Panc1 (cell line): Measurements from ENCODE around the gene MC1R. TPM values are rescaled to one million over a fixed set of nuclear protein-coding genes. Genes with fewer than 3 reads are reported as not detected.

Experiments used
- ATAC-seq: fragments of 200-7000 bp; cut with Tn5 transposase; 2 replicates; pipeline ENCODE4 v1.9.1; 2020; ENCODE audit warnings: mild to moderate bottlenecking, moderate library complexity
- BruUV-seq: library from RNA; stranded (reverse); fragments of 400-500 nt; replicated peaks from 2 replicates; lab custom pipeline; 2021; lab: Mats Ljungman, UMichigan
- CTCF ChIA-PET: fragments of 300-600 bp; sonication (Branson Sonifier 250); formaldehyde crosslinking; loops from one replicate; lab custom pipeline; 2022; ENCODE audit warnings: antibody characterized with exemption; lab: Charles Lee
- POLR2A ChIA-PET: fragments of 300-600 bp; sonication (Branson Sonifier 250); formaldehyde crosslinking; loops from one replicate; lab custom pipeline; 2022; ENCODE audit warnings: antibody characterized with exemption; lab: Charles Lee
- DNase-seq: peaks from one replicate; pipeline ENCODE4 v3.0.0-alpha.2; 2010; ENCODE audit warnings: low read depth, low spot score
- H3K27ac ChIP-seq: 2 replicates; pipeline ENCODE4 v1.5.1; 2011; ENCODE audit warnings: mild to moderate bottlenecking, low read length, inconsistent platforms
- H3K27me3 ChIP-seq: fragments of 200-500 bp; sonication (Bioruptor generic); 2 replicates; pipeline ENCODE4 v1.6.0; 2014; ENCODE audit warnings: low read length, inconsistent platforms; ENCODE audit not compliant: control insufficient read depth, insufficient read depth
- H3K36me3 ChIP-seq: fragments of 200-500 bp; sonication (Bioruptor generic); 2 replicates; pipeline ENCODE4 v1.5.1; 2014; ENCODE audit warnings: inconsistent platforms, mild to moderate bottlenecking, low read length, moderate library complexity; ENCODE audit not compliant: control insufficient read depth, insufficient read depth
- H3K4me1 ChIP-seq: 2 replicates; pipeline ENCODE4 v1.5.1; 2011; ENCODE audit warnings: inconsistent platforms, mild to moderate bottlenecking, low read length, moderate library complexity; ENCODE audit not compliant: control insufficient read depth, insufficient read depth
- H3K4me3 ChIP-seq, 2 experiments: 2 replicates each; pipeline ENCODE4 v1.5.1; 2011 to 2012; ENCODE audit warnings: low read depth in 2 of 2, low read length in 2 of 2, mild to moderate bottlenecking in 2 of 2, inconsistent platforms in 1 of 2, moderate library complexity in 1 of 2
- H3K9me3 ChIP-seq: fragments of 200-500 bp; sonication (Bioruptor generic); 2 replicates; pipeline ENCODE4 v1.5.1; 2014; ENCODE audit warnings: low read depth, mild to moderate bottlenecking, inconsistent platforms, low read length, moderate library complexity; ENCODE audit not compliant: control insufficient read depth, insufficient read depth
- POLR2AphosphoS5 ChIP-seq: IDR thresholded peaks from 2 replicates; pipeline ENCODE4 v1.6.1; 2012; ENCODE audit warnings: mild to moderate bottlenecking, low read depth, low read length, moderate library complexity
- SIN3A ChIP-seq: IDR thresholded peaks from 2 replicates; pipeline ENCODE4 v1.6.1; 2012; ENCODE audit warnings: low read depth, mild to moderate bottlenecking, low read length, moderate library complexity, borderline replicate concordance; ENCODE audit not compliant: insufficient read depth
- TCF7L2 ChIP-seq: IDR thresholded peaks from 2 replicates; pipeline ENCODE4 v1.6.1; 2011; ENCODE audit warnings: mild to moderate bottlenecking, low read depth, low read length, inconsistent platforms
- in situ Hi-C: cut with HindIII; loops from 2 replicates; pipeline ENCODE4 v1.10.0; 2016; ENCODE audit warnings: low sequenced_read_pairs, low pct_unique_long_range_greater_than_20kb
- intact Hi-C: fragments of 100-400 bp; cut with micrococcal nuclease; formaldehyde crosslinking; loops from one replicate; pipeline ENCODE4 v1.10.0; 2022; ENCODE audit not compliant: unreplicated experiment
- total RNA-seq: library from RNA; stranded (reverse); gene quantifications from one replicate; pipeline ENCODE4 v1.2.1, GENCODE V29; 2021; ENCODE audit not compliant: unreplicated experiment
- TF ChIP-seq, protein P1 (sequence below): fragments of 450-650 bp; IDR thresholded peaks from 2 replicates; pipeline ENCODE4 v1.5.1; 2017; ENCODE audit warnings: mild to moderate bottlenecking
- TF ChIP-seq, protein P2 (sequence below), 2 experiments: IDR thresholded peaks; 2 replicates each; pipeline ENCODE4 v1.6.1; 2011 to 2012; ENCODE audit warnings: low read depth in 2 of 2, control low read depth in 1 of 2, low read length in 1 of 2, mild to moderate bottlenecking in 1 of 2, moderate library complexity in 1 of 2; ENCODE audit not compliant: insufficient read depth in 1 of 2

The MC1R gene
- total RNA-seq, 1 experiment from 2014 or later = 8.7 TPM

DNA sequence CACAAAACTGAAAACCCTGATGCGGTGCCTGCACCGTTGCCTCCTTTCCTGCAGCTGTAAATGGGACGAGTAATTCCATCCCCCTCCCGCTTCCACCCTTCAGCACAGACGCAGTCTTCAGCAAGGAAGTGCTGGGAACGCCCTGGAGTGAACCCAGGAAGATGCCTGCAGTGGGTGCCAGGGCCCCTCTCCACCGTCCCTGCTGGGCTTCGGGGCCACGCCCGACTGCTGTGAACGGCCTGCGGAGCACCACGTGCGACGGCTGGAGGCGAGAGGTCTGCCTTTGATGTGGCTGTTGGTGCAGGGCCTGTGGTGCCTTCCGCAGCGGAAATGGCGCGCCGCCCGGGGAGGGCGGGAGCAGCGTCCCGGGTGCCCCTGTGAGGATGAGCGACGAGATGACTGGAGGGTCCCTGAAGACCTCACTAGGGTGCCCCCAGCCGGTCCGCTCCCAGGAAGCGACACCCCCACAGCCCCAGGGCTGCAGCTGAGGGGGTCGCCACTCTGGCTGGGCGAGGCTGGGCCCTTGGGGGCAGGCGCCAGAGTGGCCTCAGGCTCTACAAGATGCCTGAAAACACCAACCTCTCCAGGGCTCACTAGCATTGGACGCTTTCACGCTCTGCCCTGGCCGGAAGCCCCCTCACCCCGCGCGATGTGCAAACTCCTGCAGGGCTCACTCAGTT lies 749 bp upstream of the MC1R start:
- no peaks in the 10 kb centered on the region for H3K36me3 ChIP-seq
- TF ChIP-seq TCF7L2 = peak; percentile 99
- TF ChIP-seq, protein P1, sequence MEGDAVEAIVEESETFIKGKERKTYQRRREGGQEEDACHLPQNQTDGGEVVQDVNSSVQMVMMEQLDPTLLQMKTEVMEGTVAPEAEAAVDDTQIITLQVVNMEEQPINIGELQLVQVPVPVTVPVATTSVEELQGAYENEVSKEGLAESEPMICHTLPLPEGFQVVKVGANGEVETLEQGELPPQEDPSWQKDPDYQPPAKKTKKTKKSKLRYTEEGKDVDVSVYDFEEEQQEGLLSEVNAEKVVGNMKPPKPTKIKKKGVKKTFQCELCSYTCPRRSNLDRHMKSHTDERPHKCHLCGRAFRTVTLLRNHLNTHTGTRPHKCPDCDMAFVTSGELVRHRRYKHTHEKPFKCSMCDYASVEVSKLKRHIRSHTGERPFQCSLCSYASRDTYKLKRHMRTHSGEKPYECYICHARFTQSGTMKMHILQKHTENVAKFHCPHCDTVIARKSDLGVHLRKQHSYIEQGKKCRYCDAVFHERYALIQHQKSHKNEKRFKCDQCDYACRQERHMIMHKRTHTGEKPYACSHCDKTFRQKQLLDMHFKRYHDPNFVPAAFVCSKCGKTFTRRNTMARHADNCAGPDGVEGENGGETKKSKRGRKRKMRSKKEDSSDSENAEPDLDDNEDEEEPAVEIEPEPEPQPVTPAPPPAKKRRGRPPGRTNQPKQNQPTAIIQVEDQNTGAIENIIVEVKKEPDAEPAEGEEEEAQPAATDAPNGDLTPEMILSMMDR = no peak
- TF ChIP-seq SIN3A = no peak
- TF ChIP-seq, protein P2, sequence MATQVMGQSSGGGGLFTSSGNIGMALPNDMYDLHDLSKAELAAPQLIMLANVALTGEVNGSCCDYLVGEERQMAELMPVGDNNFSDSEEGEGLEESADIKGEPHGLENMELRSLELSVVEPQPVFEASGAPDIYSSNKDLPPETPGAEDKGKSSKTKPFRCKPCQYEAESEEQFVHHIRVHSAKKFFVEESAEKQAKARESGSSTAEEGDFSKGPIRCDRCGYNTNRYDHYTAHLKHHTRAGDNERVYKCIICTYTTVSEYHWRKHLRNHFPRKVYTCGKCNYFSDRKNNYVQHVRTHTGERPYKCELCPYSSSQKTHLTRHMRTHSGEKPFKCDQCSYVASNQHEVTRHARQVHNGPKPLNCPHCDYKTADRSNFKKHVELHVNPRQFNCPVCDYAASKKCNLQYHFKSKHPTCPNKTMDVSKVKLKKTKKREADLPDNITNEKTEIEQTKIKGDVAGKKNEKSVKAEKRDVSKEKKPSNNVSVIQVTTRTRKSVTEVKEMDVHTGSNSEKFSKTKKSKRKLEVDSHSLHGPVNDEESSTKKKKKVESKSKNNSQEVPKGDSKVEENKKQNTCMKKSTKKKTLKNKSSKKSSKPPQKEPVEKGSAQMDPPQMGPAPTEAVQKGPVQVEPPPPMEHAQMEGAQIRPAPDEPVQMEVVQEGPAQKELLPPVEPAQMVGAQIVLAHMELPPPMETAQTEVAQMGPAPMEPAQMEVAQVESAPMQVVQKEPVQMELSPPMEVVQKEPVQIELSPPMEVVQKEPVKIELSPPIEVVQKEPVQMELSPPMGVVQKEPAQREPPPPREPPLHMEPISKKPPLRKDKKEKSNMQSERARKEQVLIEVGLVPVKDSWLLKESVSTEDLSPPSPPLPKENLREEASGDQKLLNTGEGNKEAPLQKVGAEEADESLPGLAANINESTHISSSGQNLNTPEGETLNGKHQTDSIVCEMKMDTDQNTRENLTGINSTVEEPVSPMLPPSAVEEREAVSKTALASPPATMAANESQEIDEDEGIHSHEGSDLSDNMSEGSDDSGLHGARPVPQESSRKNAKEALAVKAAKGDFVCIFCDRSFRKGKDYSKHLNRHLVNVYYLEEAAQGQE (IDR thresholded peaks at IDR 0.05; ENCODE audit: insufficient read depth in 1 of 2, low read depth in 2 of 2, low read length in 1 of 2) = no peak
- peak; percentile 37; the same call in 1 of the 2 replicates for TF ChIP-seq POLR2AphosphoS5
- H3K9me3 ChIP-seq = no peaks in the 10 kb centered on the region
- in situ Hi-C loops (no loop called here), intact Hi-C loops (no loop called here)
- H3K4me3 ChIP-seq = peak overlapping the region; percentile 41 to 43
- no peak for DNase-seq
- ChIA-PET POLR2A (no interaction called here), CTCF (no interaction called here)
- no peaks in the 10 kb centered on the region for H3K27me3 ChIP-seq
- no TSS peak for BruUV-seq
- peaks cover 17% of the 10 kb centered on the region for H3K4me1 ChIP-seq
- peak; percentile 62 for ATAC-seq
- peak overlapping the region; percentile 89 for H3K27ac ChIP-seq

DNA sequence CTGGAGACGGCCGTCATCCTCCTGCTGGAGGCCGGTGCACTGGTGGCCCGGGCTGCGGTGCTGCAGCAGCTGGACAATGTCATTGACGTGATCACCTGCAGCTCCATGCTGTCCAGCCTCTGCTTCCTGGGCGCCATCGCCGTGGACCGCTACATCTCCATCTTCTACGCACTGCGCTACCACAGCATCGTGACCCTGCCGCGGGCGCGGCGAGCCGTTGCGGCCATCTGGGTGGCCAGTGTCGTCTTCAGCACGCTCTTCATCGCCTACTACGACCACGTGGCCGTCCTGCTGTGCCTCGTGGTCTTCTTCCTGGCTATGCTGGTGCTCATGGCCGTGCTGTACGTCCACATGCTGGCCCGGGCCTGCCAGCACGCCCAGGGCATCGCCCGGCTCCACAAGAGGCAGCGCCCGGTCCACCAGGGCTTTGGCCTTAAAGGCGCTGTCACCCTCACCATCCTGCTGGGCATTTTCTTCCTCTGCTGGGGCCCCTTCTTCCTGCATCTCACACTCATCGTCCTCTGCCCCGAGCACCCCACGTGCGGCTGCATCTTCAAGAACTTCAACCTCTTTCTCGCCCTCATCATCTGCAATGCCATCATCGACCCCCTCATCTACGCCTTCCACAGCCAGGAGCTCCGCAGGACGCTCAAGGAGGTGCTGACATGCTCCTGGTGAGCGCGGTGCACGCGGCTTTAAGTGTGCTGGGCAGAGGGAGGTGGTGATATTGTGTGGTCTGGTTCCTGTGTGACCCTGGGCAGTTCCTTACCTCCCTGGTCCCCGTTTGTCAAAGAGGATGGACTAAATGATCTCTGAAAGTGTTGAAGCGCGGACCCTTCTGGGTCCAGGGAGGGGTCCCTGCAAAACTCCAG lies 1.1 kb downstream of the MC1R start:
- no peak overlapping the region; a peak in 1 of 4 replicates for H3K4me3 ChIP-seq
- peaks cover 17% of the 10 kb centered on the region for H3K4me1 ChIP-seq
- in situ Hi-C loops (no loop called here), intact Hi-C loops (no loop called here)
- peak overlapping the region; percentile 91; the same call in 1 of the 2 replicates for H3K27ac ChIP-seq
- no TSS peak for BruUV-seq
- TF ChIP-seq, protein P2 (IDR thresholded peaks at IDR 0.05; ENCODE audit: insufficient read depth in 1 of 2, low read depth in 2 of 2, low read length in 1 of 2) = no peak
- TF ChIP-seq SIN3A (no peak), POLR2AphosphoS5 (no peak), TCF7L2 (no peak)
- TF ChIP-seq, protein P1 = no peak
- H3K9me3 ChIP-seq = no peaks in the 10 kb centered on the region
- no peaks in the 10 kb centered on the region for H3K27me3 ChIP-seq
- CTCF ChIA-PET = interaction anchor here (0.6 kb wide), 1 partner anchor 177 kb away, joined by 6 read pairs; no protein-coding TSS in a partner anchor
- POLR2A ChIA-PET = no interaction called here
- H3K36me3 ChIP-seq = no peaks in the 10 kb centered on the region; the same call in 1 of the 2 replicates
- DNase-seq = no peak
- no peak for ATAC-seq
